Activated T-cell treated with anti-CD3 and anti-CD28 coated beads, Interleukin-2, amount 50 U/mL, for 72 hours (primary cell): Measurements from ENCODE around the gene MED29. TPM values are rescaled to one million over a fixed set of nuclear protein-coding genes. Genes with fewer than 3 reads are reported as not detected.
A peak's percentile ranks its signal among the peaks of the same experiment; 100 is the strongest.

ENCODE experiments used
- ATAC-seq, 2 donors: fragments of 150-1000 bp; cut with Tn5 transposase; replicated peaks in 1 of 2; 2 replicates each; pipeline ENCODE4 v1.10.0; 2021; ENCODE audit warnings: moderate library complexity in 2 of 2, mild to moderate bottlenecking in 1 of 2
- DNase-seq, 2 donors: peaks; one replicate each; pipeline ENCODE4 v3.0.0; 2021 to 2022; ENCODE audit warnings: mixed read lengths in 1 of 2
- H3K27ac Mint-ChIP-seq: one replicate; pipeline ENCODE4 v1.8.0; 2022; ENCODE audit warnings: mild to moderate bottlenecking, moderate library complexity, mixed read lengths
- H3K27me3 Mint-ChIP-seq: one replicate; pipeline ENCODE4 v1.8.0; 2022; ENCODE audit warnings: low read depth, mixed read lengths
- H3K36me3 Mint-ChIP-seq, 2 donors: one replicate each; pipeline ENCODE4 v1.8.0; 2022; ENCODE audit warnings: mixed read lengths in 2 of 2, mild to moderate bottlenecking in 1 of 2; ENCODE audit not compliant: insufficient read depth in 2 of 2
- H3K4me1 Mint-ChIP-seq: one replicate; pipeline ENCODE4 v1.8.0; 2022; ENCODE audit warnings: low read depth, mixed read lengths
- H3K4me3 Mint-ChIP-seq, 2 donors: one replicate each; pipeline ENCODE4 v1.8.0; 2022; ENCODE audit warnings: mild to moderate bottlenecking in 2 of 2, mixed read lengths in 2 of 2, moderate library complexity in 2 of 2
- H3K9me3 Mint-ChIP-seq, 2 donors: one replicate each; pipeline ENCODE4 v1.8.0; 2022; ENCODE audit warnings: mixed read lengths in 2 of 2
- total RNA-seq, 2 donors: library from RNA; stranded (reverse); gene quantifications; one replicate each; pipeline ENCODE4 v1.2.3, GENCODE V29; 2022

The MED29 gene
- total RNA-seq, 2 donors from 2014 or later: 26.4 to 34.3 TPM

DNA sequence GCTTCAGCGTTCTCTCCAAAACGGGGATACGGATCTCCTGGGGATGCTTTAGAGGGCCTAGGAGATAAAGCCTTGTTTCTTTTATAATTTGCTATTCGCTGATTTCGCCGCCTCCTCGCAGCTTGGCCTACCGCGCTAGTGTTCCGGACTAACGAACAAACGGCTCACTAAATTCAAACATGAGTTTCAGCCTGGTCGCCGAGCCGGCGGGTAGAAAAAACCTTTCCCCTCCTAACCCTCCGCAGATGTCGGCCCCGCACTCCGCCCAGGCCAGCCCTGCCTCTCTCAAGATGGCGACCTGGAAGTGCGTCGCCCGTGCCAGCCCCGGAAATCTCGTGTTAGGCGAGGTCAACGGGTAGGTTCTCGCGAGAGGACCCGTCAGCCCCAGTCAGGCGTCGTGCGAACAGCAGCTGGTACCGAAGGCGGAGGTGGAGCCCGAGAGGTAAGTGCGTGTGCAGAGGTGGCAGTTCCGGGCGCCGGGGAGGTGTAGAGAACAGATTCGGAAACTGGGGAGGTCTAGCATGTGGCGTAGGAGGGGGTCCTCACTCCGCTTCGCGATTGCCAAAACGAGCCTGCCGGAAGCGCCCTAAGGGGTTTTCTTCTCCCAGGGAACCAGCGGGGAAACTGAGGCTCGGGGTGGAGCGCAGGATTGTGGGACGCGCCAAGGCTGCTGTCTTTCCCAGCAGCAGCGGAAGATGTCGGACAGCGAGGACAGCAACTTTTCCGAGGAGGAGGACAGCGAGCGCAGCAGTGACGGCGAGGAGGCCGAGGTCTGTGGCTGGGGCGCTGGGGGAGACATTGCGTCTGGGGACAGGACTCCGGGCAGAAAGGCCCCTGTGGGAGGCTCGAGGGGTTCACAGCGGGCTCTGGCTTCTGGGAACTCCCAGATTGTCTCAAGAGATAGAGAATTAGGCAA is 54.3 kb downstream of the MED29 start, which contains the start of gene SUPT5H:
Gene SUPT5H (plus strand): TSS at position 387 of the 916 bp plus-strand sequence. CDS start 309 bp downstream, at position 696.
- H3K9me3 Mint-ChIP-seq: no peaks in the 10 kb centered on the region
- peak; percentile 97 to 99 for DNase-seq
- no peaks in the 10 kb centered on the region for H3K27me3 Mint-ChIP-seq
- H3K4me3 Mint-ChIP-seq: peak within 1 kb of the TSS; percentile 90 to 96
- H3K27ac Mint-ChIP-seq: peak within 1 kb of the TSS; percentile 92
- H3K4me1 Mint-ChIP-seq: peaks cover 52% of the 10 kb centered on the region
- peaks cover 19 to 33% of the 10 kb centered on the region in 2 donors for H3K36me3 Mint-ChIP-seq
- ATAC-seq: peak; percentile 93 to 94

DNA sequence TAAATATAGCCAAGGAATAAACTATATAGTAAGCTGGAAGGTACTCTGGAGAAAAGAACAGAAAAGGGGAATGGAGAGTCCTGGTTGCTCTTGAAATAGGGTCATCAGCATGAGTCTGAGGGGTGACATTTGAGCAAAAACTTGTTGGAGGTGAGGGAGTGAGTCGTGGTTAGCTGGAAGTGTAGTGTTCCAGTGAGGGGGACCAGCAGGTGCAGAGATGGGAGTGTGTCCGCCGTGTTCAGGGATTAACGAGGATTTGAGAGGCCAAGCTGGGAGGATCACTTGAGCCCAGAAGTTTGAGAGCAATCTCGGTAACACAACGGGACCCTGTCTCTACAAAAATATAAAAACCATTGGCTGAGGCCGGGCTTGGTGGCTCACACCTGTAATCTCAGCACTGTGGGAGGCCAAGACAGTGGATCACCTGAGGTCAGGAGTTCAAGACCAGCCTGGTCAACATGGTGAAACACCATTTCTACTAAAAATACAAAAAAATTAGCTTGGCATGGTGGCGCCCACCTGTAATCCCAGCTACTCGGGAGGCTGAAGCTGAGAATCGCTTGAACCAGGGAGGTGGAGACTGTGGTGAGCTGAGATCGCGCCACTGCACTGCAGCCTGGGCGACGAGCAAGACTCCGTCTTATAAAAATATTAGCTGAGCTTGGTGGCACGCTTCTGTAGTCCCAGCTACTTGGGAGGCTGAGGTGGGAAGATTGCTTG is 55.3 kb downstream of the MED29 start:
- Mint-ChIP-seq H3K36me3 (peaks cover 19 to 34% of the 10 kb centered on the region in 2 donors), H3K4me1 (peaks cover 55% of the 10 kb centered on the region), H3K27me3 (no peaks in the 10 kb centered on the region), H3K4me3 (peak overlapping the region; percentile 90 to 96), H3K27ac (peak overlapping the region; percentile 92), H3K9me3 (no peaks in the 10 kb centered on the region)
- no peak for DNase-seq
- no peak for ATAC-seq

DNA sequence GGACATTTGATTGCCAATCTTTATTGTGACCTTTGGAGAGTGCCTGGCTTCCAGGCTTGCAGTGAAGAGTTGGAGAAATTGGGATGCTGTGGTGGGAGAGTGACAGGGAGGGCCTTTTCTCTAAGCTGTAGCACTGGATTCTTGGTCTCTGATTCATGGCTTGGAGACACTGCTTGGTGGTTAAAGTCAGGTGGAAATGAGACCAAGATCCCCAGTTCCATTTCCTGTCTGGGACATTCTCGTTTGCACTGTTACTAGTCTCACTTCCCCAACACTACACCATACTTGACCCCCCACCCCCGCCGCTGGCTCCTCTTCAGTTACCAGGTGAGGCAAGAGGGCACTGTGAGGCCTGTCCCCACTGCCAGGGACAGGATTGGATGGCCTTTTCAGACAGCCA is 57.1 kb downstream of the MED29 start:
- no peaks in the 10 kb centered on the region for H3K27me3 Mint-ChIP-seq
- peak overlapping the region; percentile 90 to 96 for H3K4me3 Mint-ChIP-seq
- peaks cover 65% of the 10 kb centered on the region for H3K4me1 Mint-ChIP-seq
- DNase-seq (peak in 1 of 2 donors; percentile 34), ATAC-seq (no peak)
- no peaks in the 10 kb centered on the region for H3K9me3 Mint-ChIP-seq
- H3K27ac Mint-ChIP-seq: peak overlapping the region; percentile 85
- peaks cover 31 to 49% of the 10 kb centered on the region in 2 donors for H3K36me3 Mint-ChIP-seq

DNA sequence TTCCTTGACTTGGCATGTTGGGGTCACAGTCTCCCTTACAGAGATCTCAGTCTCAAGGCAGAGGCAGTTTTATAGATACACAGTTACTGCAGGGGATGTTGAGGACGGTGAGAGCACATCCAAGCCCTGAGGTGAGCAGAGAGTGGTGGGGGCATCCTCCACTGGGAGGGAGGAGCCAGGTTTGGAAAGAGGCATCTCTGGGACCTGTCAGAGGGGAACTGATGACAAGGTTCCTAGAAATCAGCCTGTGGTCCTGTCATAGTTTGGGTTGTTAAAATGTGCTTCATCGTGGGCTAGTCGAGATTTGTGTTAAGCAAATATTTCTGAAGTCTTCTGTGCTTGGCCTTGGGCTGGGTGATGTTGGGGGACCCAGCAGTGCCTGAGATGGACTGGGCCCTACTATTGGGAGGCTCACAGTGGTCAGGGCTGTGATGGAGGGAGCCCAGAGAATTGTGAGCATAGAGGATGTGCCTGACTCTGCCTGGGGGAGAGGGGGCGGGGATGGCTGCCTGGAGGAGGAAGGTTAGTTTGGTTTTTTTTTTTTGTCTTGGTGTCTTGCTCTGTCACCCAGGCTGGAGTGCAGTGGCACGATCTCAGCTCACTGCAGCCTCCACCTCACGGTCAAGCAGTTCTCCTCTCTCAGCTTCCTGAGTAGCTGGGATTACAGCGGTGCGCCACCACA is 58.1 kb downstream of the MED29 start:
- peaks cover 31 to 56% of the 10 kb centered on the region in 2 donors for H3K36me3 Mint-ChIP-seq
- no peaks in the 10 kb centered on the region for H3K9me3 Mint-ChIP-seq
- DNase-seq: peak in 1 of 2 donors; percentile 33
- peak overlapping the region; percentile 85 for H3K27ac Mint-ChIP-seq
- peaks cover 65% of the 10 kb centered on the region for H3K4me1 Mint-ChIP-seq
- H3K4me3 Mint-ChIP-seq: peak overlapping the region; percentile 90 to 96
- H3K27me3 Mint-ChIP-seq: no peaks in the 10 kb centered on the region
- no peak for ATAC-seq

Other genes with a start within 250 kb of the MED29 start
- not detected for gene NCCRP1, start 194.4 kb upstream of the MED29 start, total RNA-seq
- not detected for gene SYCN, start 187.1 kb upstream of the MED29 start, total RNA-seq
- under 1 TPM in 1 of 2 donors, not detected in 1; 0.53 TPM for gene IFNL3, start 146.4 kb upstream of the MED29 start, total RNA-seq
- gene IFNL4, start 142.5 kb upstream of the MED29 start, total RNA-seq: not detected
- under 1 TPM in 1 of 2 donors, not detected in 1; 0.46 TPM for gene IFNL2, start 123.0 kb upstream of the MED29 start, total RNA-seq
- 1 to 10 TPM in 1 of 2 donors, under 1 TPM in 1; 0.29 to 1.7 TPM for gene IFNL1, start 95.0 kb upstream of the MED29 start, total RNA-seq
- gene LRFN1, start 70.5 kb upstream of the MED29 start, total RNA-seq: 1 to 10 TPM; 4.5 to 6.7 TPM
- gene GMFG, start 55.3 kb upstream of the MED29 start, total RNA-seq: 100 to 1,000 TPM; 351 to 353 TPM
- gene SAMD4B, start 49.0 kb upstream of the MED29 start, total RNA-seq: 10 to 100 TPM; 59.6 to 63.6 TPM
- gene PAF1, start 272 bp upstream of the MED29 start, total RNA-seq: 10 to 100 TPM; 52.0 TPM
- 100 to 1,000 TPM in 1 of 2 donors, 10 to 100 TPM in 1; 81.4 to 108 TPM for gene ZFP36, start 15.5 kb downstream of the MED29 start, total RNA-seq
- gene PLEKHG2, start 21.3 kb downstream of the MED29 start, total RNA-seq: 10 to 100 TPM; 86.5 to 92.1 TPM
- 1,000 to 10,000 TPM; 3,177 to 3,644 TPM for gene RPS16, start 44.6 kb downstream of the MED29 start, total RNA-seq
- gene SUPT5H, start 54.2 kb downstream of the MED29 start, total RNA-seq: 100 to 1,000 TPM; 192 to 201 TPM
- 10 to 100 TPM; 52.4 to 55.8 TPM for gene TIMM50, start 89.5 kb downstream of the MED29 start, total RNA-seq
- gene DLL3, start 107.6 kb downstream of the MED29 start, total RNA-seq: 1 to 10 TPM in 1 of 2 donors, under 1 TPM in 1; 0.72 to 1.1 TPM
- gene SELENOV, start 123.8 kb downstream of the MED29 start, total RNA-seq: not detected
- 1 to 10 TPM; 4.3 to 4.5 TPM for gene EID2B, start 141.5 kb downstream of the MED29 start, total RNA-seq
- 10 to 100 TPM; 15.3 to 16.0 TPM for gene EID2, start 148.8 kb downstream of the MED29 start, total RNA-seq
- gene LGALS13, start 211.1 kb downstream of the MED29 start, total RNA-seq: not detected